Activated CD4-positive, alpha-beta T cell treated with anti-CD3 and anti-CD28 coated beads, Interleukin-2, amount 50 U/mL, for 24 hours (primary cell): ENCODE measurements around the gene SPEG.

Experiments
- DNase-seq, 2 donors: peaks; one replicate each; pipeline ENCODE4 v3.0.0-alpha.2; 2020; ENCODE audit warnings: low read depth in 1 of 2, low spot score in 1 of 2

The SPEG gene

DNA sequence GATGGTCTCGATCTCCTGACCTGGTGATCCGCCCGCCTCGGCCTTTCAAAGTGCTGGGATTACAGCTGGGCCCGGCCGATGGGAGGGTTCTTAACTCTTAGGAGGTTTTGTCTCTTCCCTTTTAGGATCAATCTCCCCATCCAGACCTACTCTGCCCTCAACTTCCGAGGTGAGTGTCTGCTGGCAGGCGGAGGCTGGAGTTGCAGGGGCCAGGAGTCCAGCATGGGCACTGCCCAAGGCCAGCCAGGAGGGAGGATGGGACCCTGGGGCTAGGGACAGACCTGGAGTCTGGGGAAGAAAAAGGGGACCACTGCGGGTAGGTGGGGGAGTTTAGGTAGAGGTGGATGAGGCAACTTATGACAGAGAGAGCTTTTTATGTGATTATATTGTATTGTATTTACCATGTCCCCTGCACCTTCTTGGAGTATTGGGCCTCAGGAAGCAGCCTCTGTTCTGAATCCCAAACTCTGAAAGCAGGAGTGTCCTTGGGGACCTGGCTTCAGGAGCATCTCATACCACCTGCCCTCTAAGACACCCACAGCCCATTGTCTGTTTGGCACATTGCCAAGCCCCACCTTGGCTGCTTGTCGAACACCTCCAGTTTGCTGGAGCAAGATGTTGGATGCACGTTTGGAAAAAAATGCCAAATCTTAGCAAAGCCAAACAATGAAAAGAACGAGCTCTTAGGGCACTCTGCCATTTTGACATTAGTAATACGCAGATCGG, 10.8 kb upstream of the SPEG start:
- DNase-seq = no peak

DNA sequence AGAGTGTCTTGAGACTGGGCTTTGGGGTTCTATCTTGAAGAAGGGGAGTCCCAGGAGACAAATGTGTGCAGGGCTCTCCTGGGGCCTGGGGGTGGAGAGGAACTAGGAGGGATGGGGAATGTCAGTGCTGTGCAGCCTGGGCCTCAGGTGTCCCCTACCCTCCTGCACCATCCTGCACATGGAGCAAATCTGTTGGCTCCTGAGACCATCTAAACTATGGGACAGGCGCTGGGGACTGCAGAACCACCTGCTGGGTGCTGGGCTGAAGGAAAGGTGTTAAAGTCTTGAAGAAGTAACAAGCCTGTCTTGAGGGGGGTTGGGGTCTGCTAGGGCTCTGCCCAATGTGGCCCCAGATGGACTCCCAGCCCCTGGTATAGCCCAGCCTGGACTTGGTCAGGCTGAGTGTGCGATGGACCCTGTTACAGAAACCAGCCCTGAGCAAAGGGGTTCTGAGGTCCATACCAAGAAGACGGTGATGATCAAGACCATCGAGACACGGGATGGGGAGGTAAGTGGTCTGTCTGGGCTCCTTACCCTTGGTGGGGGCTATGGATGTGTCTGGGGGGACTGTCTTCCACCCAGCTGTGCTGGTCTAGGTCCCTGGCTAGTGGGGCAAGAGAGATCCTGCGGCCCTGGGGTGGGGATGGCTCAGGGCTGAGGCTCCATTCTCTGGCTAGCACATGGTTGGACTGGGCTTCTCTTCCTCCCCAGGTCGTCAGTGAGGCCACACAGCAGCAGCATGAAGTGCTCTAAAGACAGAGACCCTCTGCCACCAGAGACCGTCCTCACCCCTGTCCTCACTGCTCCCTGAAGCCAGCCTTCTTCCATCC, 9.2 kb upstream of the SPEG start:
- DNase-seq = no peak

DNA sequence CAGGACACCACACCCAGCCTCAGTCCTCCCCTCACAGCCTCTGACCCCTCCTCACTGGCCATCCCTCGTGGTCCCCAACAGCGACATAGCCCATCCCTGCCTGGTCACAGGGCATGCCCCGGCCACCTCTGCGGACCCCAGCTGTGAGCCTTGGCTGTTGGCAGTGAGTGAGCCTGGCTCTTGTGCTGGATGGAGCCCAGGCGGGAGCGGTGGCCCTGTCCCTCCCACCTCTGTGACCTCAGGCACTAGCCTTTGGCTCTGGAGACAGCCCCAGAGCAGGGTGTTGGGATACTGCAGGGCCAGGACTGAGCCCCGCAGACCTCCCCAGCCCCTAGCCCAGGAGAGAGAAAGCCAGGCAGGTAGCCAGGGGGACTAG, 8.6 kb upstream of the SPEG start:
- no peak for DNase-seq

DNA sequence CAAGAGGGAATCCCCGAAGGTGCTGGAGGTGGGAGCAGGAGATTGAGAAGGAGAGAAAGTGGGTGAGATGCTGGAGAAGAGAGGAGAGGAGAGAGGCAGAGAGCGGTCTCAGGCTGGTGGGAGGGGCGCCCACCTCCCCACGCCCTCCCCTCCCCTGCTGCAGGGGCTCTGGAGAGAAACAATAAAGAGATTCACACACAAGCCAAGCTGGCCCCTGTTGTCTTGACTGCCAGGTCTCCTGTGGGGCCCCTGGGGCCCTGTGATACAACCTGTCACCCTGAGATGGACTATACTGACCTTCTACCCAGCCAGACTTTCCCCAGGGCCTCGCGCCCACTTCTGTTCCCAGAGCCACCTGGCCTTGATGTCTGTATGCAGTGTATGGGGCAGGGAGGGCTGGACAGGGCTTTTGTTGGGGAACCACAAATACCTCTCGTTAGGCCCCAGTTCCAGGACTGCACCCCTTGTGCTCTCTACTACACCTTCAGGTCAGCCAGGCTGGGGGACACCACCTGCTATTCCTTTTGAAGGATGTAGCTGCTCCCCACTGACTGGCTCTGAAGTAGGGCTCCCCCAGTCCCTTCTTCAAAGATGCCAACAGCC, 8.0 kb upstream of the SPEG start:
- no peak for DNase-seq

DNA sequence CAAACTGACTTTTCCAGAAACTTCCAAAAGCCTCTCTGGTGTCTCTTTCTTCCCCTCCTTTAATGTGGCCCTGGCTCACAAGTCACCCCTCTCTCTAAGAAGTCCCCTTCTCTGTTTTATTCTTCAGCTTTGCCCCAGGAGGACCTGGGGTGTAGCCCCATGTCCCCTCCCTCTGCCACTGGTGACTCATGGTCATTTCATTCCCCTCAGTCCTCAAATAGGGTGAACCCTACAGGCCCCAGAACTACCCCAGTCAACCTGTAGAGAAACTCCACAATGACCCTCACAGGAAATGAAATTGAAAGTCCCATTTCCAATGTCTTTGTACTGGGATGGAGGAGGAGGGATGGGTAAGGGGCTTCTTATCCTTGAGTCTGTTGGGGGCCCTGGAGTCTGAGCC, 6.2 kb upstream of the SPEG start:
- no peak for DNase-seq

DNA sequence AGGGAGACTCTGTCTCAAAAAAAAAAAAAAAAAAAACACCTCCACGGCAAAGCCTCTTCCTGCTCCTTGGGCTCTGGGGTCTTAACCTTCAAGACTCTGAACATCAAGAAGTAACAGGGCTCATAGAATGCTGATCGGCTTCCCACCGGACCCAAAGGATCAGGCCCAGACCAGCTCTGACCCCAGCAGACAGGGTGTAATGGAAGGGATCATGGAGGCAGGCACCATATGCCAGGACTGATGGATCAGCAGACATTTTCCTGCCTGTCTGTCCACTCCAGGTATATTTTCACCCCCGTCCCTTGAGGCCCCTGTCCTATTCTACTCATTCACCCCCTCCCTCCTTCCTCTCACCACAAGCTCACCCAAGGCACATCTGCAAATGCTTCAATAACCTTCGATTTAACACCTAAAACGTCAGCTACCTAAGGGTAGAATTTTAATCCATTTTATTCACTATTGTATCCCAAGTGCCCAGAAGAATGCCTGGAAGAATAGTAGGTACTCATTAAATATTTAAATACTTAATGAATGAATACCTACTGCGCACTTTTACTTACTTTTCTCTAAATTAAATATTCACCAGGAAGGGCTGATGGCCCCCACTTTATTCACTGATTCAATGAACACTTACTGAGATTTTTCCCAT, 4.6 kb upstream of the SPEG start:
- DNase-seq = no peak

DNA sequence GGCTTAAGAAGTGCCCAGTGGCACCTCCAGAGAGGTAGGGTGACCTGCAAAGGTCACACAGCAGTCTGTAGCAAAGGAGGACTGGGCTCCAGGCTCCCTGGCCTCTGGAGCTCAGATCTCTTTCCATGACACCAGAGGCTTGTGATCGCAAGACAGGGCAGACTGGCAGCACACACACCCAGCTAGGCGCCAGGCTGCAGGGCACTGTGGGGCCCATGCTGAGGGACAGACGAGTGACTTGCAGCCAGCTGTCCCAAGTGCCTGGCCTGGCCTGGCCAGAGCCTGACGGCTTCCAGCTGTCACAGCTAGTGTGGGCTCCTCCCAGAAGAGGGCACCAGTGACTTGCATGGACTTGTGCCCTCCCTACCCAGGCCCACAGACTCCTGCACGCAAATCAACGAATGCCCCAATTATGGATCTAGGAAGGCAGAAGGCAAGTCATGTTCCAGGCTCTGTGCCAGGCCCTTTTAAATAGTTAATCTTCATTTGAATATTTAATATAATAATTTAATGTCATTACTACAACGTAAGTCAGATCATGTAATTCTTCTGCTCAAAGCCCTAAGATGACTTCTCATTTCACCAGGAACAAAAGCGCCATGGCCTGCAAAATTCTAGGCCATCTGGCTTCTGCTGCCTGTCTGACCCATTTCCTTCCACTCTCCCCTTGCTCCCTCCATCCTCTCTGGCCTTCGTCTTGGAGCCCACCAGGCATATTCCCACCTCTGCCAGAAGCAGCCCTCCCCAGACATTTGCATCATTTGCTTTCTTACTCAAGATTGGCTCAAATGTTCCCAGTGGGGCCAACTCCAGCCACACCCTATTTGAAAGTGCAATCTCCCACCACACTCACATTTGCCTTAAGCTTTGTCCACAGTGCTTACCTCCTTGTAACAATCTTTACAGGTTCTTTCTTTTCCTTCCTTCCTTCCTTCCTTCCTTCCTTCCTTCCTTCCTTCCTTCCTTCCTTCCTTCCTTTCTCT, 3.7 kb upstream of the SPEG start:
- no peak for DNase-seq

DNA sequence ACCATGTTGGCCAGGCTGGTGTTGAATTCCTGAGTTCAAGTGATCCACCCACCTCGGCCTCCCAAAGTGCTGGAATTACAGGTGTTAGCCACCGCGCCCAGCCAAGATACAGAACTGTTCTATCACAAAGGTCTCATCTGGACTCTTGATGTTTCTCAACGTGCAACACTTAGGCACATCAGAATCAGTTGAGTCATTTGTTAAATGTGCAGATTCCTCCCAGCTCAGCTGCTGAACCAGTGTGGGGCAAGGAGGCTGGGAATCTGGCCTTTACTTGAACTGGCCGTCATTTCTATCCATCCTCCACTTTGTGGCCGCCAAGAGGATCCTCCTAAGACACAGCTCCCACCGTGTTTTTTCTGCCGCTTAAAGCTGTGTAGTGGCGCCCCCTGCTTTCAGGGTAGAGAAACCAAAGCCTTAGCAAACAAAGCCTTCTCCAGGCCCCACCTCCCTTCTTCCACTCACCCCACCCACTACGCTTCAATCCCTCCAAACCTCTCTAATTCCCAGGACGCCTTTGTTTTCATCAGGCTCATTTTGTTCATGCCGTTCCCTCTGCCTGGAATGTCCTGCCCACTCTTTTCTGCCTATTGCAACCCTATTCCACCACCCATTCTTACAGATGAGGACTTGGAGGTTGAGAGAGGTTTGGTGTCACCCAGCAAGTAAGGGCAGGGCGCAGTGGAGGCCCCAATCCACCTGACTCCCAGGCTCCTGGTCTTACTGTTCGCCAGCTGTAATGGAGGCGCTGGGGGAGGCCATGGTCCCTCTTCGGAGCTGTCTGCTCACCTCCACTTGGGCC, 776 bp upstream of the SPEG start:
- DNase-seq = peak in 1 of 2 donors; percentile 9

DNA sequence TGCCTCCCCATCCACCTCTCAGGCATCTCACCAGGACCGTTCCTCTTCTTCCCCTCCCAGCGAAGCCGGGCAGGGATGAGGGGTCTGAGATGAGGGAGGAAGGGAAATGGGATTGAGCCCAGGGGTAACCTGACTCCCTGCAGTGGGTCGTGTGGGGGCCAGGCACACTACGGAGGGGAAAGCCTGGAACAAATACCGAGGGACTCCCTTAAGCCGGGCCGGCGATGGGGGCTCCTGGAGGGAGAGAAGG, 250 bp upstream of the SPEG start:
- DNase-seq = no peak

DNA sequence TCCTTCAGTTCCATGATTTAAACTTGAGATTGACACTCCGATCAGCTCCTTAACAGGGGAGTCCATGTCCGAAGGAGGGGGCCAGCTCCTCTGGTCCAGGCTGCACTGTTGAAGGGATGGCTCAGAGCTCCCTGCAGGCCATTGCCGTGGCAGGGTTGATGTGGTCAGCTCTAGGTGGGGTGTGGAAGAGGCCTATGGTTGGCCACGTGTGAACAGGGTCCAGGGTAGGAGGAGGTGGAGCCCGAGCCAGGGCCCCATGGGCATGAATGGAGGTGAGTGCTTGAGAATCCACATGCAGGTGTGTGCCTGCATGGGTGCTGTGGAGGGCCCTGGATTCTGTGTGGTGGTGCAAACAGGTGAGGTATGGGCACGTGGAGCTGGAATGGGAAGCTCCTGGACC, 1.1 kb downstream of the SPEG start:
- no peak for DNase-seq

DNA sequence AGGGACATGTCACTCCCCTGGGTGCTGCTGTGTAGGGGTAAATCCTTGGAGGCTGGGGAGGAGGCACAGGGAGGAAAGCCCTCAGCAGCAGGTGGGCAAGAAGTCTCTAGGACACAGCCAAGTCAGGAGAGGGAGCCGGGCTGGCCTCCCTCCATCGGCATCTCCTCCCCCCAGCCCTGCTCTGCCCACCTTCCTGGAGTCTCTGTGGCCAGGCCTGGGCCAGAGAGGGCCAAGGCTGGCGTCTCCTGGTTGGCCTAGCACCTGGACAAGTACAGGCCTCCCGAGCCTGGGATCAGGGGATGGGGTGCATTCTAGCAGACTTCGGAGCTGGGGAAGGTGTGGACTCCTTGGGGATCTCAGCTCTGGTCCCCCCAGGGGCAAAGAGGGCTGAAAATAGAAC, 1.8 kb downstream of the SPEG start:
- no peak for DNase-seq

DNA sequence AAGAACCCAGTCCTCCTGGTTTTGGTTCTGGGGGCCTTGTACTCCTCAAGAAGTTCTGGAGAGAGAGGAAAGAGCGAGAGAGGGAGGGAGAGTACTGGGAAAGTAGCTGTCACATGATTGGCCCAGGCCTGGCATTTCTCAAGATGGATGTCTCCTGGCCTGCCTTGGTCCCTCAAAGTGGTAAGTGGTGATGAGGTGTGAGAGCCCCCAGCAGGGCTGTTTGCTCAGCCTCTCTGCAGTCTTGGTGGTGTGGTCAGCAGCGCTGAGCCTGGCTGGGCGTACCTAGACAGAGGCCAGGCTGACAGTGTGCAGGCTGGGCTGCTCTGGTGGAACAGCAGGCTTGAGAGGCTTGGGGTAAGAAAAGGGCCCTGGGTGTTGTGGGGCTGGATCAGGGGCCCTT, 2.5 kb downstream of the SPEG start:
- no peak for DNase-seq

DNA sequence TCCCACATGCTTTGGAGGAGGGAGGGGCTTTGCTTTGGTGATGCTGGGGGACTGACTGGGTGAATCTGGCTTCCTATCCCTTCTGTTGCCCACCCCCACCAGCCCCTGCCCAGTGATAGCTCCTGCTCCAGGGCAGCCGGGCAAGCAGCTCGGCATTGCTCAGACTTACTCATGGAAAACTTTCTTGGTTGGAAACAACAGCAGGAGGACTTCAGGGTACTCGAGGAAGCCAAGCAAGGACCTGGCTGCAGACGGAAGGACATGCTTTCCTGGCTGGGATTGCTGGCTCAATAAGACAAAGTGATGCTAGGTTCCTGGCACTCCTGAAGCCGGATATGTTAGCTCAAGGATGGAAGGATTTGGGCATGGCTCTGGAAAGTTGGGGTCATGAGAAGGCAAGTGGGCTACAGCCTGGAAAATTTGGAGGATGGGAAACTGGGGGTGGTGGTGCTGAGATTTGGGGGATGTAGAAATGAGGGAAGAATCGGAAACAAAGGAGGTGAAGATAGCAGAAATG, 3.1 kb downstream of the SPEG start:
- DNase-seq = no peak

DNA sequence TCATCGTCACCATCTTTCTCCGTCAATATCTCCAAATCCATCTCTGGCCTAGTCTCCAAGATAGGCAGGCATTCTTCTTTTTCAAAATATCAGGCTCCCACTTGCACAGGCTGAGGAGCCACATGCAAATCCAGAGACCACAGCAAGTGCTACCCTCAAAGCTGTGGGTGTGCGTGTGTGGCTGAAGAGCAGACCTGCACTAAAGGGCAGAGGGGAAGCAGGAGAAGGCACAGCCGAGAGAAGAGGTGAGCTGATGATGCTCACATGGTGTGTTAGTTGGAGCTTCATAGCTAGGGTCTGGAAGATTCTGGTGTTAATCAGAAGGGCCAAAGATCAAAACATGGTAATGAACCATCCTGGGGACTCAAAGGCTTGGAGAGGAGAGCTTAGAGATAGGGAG, 3.8 kb downstream of the SPEG start:
- no peak for DNase-seq

DNA sequence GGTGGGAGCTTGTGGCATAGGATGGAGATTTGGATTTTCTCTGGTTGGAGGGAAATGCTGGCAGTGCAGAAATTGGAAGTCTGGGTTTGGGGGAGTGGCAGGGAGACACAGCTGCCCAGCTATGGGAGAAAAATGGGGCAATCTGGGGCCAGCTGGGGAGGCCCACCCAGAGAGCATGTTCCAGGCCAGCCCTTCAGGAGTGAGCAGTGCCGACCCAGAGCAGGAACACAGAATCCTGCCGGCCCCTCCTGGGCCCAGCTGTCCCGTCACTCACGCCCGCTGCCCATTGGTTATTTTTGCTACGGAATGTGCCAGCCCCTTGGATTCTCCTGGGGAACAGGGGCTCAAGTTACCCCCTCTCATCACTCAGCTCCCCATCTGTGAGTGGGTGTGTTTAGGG, 4.9 kb downstream of the SPEG start:
- DNase-seq = no peak

DNA sequence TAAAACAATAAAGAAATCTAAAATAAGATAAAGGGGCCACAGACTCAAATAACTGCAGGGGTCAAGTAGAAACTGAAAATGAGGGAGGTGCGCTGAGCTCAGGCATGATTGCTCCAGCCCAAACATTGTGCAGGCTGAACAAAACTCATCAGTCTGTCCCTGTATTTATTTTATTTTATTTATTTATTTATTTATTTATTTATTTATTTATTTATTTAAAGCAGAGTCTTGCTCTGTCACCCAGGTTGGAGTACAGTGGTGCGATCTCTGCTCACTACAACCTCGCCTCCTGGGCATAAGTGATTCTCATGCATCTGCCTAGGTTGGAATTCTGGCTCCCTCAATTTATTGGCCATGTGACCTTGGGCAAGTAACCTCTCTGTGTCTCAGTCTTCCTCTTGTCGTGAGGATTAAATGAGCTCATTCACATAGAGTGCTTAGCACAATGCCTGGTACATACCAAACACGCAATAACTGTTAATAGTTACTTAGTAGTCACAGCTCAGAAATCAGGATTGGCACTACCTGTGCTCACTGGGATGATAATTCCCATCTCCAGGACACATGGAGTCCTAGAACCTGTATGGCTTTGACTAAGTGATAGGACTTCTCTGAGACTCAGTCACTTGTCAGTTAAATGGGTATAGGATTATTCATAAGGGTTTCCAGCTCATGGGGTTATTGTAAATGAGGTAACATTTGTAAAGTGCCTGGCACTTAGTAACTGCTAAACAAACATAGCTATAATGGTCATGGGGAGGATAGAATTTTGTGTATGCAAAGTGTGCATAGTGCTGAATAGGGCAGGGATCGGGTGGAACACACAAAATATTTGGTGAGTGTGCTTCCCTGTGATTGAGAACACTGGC, 6.0 kb downstream of the SPEG start:
- DNase-seq = no peak

DNA sequence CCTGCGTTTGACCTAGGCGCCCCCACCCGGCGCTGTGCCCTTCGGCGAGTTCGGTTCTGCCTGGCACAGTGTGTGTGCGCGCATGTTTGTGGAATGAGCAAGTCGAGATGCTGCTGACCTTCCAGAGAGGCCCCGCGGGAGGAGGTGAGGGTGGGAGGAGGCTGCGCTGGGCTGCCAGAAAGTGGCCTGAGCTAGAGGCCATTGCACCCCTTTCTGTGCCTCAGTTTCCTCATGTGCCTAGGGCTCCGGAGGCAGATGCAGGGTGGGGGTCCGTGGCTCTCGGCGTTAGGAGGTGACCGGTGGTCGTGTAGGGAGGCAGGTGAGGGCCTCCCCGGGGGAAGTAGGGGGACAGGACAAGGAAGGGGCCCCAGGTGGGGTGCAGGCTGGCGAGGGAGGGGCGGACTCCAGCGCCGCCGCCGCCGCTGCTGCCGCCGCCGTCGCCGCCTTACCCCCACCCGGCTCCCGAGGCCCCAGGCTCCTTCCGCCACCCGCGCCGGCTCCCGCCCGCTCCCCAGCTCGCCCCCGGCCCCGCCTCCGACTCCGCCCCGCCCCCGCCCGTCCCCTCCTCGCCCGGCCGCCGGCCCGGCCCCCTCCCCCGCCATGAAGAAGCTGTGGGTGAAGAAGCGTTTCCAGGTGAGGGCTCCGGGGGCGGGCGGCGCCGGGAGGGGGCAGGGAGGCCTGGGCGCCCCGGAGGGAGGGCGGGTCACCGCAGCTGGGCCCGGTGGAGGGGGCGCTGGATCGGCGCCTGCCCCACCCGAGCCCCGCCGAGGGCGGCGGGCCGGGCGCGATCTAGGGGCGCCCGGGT, 7.0 kb downstream of the SPEG start:
- no peak for DNase-seq
